ENCODE results near the gene PMM1.

DNA sequence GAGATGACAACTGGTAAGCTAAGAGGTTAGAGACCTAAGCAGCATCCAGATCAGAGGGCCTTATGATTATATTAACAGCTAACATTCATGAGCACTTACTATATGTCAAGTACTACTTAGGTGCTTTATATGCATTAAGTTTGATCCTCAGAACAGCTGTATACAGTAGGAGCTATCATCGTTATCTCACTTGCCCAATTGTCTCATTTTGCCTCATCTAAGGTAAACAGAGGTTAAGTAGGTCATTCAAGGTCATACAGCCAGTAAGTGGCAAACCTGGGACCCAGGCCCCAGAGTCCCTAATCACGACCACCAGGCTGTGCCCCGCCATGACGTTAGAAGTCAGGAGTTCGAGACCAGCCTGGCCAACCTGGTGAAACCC is 40.8 kb downstream of the PMM1 start:
- TF ChIP-seq POLR2A (IDR thresholded peaks at IDR 0.05; ENCODE audit: low read depth): no peak
- TF ChIP-seq, protein P1, sequence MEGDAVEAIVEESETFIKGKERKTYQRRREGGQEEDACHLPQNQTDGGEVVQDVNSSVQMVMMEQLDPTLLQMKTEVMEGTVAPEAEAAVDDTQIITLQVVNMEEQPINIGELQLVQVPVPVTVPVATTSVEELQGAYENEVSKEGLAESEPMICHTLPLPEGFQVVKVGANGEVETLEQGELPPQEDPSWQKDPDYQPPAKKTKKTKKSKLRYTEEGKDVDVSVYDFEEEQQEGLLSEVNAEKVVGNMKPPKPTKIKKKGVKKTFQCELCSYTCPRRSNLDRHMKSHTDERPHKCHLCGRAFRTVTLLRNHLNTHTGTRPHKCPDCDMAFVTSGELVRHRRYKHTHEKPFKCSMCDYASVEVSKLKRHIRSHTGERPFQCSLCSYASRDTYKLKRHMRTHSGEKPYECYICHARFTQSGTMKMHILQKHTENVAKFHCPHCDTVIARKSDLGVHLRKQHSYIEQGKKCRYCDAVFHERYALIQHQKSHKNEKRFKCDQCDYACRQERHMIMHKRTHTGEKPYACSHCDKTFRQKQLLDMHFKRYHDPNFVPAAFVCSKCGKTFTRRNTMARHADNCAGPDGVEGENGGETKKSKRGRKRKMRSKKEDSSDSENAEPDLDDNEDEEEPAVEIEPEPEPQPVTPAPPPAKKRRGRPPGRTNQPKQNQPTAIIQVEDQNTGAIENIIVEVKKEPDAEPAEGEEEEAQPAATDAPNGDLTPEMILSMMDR (IDR thresholded peaks at IDR 0.05): no peak

Data from esophagus muscularis mucosa (tissue), 3 donors.